HEK293 (cell line): Measurements from ENCODE around the gene ZSWIM2.

Experiments
- BCL6B ChIP-seq: fragments of 450-650 bp; formaldehyde crosslinking; IDR thresholded peaks from 2 replicates; pipeline ENCODE4 v1.5.1; 2017; ENCODE audit warnings: missing biosample characterization, missing genetic modification characterization
- OVOL3 ChIP-seq: fragments of 450-650 bp; formaldehyde crosslinking; IDR thresholded peaks from 2 replicates; pipeline ENCODE4 v1.5.1; 2016; ENCODE audit warnings: missing biosample characterization, missing genetic modification characterization
- PRDM4 ChIP-seq: fragments of 450-650 bp; formaldehyde crosslinking; IDR thresholded peaks from 2 replicates; pipeline ENCODE4 v1.5.1; 2017; ENCODE audit warnings: missing biosample characterization, missing genetic modification characterization
- SP2 ChIP-seq: fragments of 450-650 bp; formaldehyde crosslinking; IDR thresholded peaks from 2 replicates; pipeline ENCODE4 v1.5.1; 2016; ENCODE audit warnings: missing biosample characterization, missing genetic modification characterization
- ZBTB11 ChIP-seq: fragments of 450-650 bp; formaldehyde crosslinking; conservative IDR thresholded peaks from 2 replicates; pipeline ENCODE4 v1.5.1; 2016; ENCODE audit warnings: low read depth, missing biosample characterization, missing genetic modification characterization
- ZNF121 ChIP-seq: fragments of 450-650 bp; formaldehyde crosslinking; IDR thresholded peaks from 2 replicates; pipeline ENCODE4 v1.5.1; 2016; ENCODE audit warnings: missing biosample characterization, missing genetic modification characterization
- ZNF214 ChIP-seq: fragments of 450-650 bp; formaldehyde crosslinking; IDR thresholded peaks from 2 replicates; pipeline ENCODE4 v1.5.1; 2017; ENCODE audit warnings: missing biosample characterization, mild to moderate bottlenecking, missing genetic modification characterization, borderline replicate concordance
- ZNF266 ChIP-seq: fragments of 450-650 bp; formaldehyde crosslinking; IDR thresholded peaks from 2 replicates; pipeline ENCODE4 v1.5.1; 2016; ENCODE audit warnings: missing biosample characterization, missing genetic modification characterization, low read depth
- ZNF280C ChIP-seq: fragments of 450-650 bp; formaldehyde crosslinking; IDR thresholded peaks from 2 replicates; pipeline ENCODE4 v1.5.1; 2016; ENCODE audit warnings: missing biosample characterization, missing genetic modification characterization
- ZNF510 ChIP-seq: fragments of 450-650 bp; formaldehyde crosslinking; IDR thresholded peaks from 2 replicates; pipeline ENCODE4 v1.5.1; 2018; ENCODE audit warnings: mild to moderate bottlenecking, missing genetic modification characterization, missing biosample characterization; ENCODE audit not compliant: insufficient replicate concordance
- ZNF621 ChIP-seq: fragments of 450-650 bp; formaldehyde crosslinking; IDR thresholded peaks from 2 replicates; pipeline ENCODE4 v1.5.1; 2017; ENCODE audit warnings: missing biosample characterization, missing genetic modification characterization
- ZNF660 ChIP-seq: fragments of 450-650 bp; IDR thresholded peaks from 2 replicates; pipeline ENCODE4 v1.5.1; 2018; ENCODE audit warnings: missing biosample characterization, mild to moderate bottlenecking, missing genetic modification characterization
- ZNF747 ChIP-seq: fragments of 450-650 bp; formaldehyde crosslinking; IDR thresholded peaks from 2 replicates; pipeline ENCODE4 v1.5.1; 2016; ENCODE audit warnings: missing biosample characterization, missing genetic modification characterization
- TF ChIP-seq, protein P1 (sequence below): fragments of 450-650 bp; formaldehyde crosslinking; IDR thresholded peaks from 2 replicates; pipeline ENCODE4 v1.5.1; 2016; ENCODE audit warnings: missing biosample characterization, missing genetic modification characterization
- TF ChIP-seq, protein P2 (sequence below): fragments of 450-650 bp; formaldehyde crosslinking; IDR thresholded peaks from 2 replicates; pipeline ENCODE4 v1.5.1; 2016; ENCODE audit warnings: missing biosample characterization, missing genetic modification characterization
- TF ChIP-seq, protein P3 (sequence below): fragments of 450-650 bp; formaldehyde crosslinking; IDR thresholded peaks from 2 replicates; pipeline ENCODE4 v1.5.1; 2016; ENCODE audit warnings: missing biosample characterization, missing genetic modification characterization
- TF ChIP-seq, protein P4 (sequence below): fragments of 450-650 bp; formaldehyde crosslinking; IDR thresholded peaks from 2 replicates; pipeline ENCODE4 v1.5.1; 2016; ENCODE audit warnings: missing biosample characterization, missing genetic modification characterization, borderline replicate concordance

The ZSWIM2 gene

GRCh38 chr2:186848873-186849578, at the start of gene ZSWIM2 (continued):
- TF ChIP-seq ZBTB11 (tag by site-specific recombination) (no peak), SP2 (tag by site-specific recombination) (peak; percentile 49), BCL6B (tag by site-specific recombination) (no peak), PRDM4 (tag by site-specific recombination) (no peak), ZNF280C (no peak), ZNF266 (tag by site-specific recombination) (no peak), ZNF660 (tag by site-specific recombination) (no peak), ZNF510 (tag by site-specific recombination) (no peak), ZNF747 (tag by site-specific recombination) (no peak), ZNF621 (tag by site-specific recombination) (no peak), ZNF214 (tag by site-specific recombination) (no peak), ZNF121 (no peak), OVOL3 (tag by site-specific recombination) (no peak)
- TF ChIP-seq, protein P1, sequence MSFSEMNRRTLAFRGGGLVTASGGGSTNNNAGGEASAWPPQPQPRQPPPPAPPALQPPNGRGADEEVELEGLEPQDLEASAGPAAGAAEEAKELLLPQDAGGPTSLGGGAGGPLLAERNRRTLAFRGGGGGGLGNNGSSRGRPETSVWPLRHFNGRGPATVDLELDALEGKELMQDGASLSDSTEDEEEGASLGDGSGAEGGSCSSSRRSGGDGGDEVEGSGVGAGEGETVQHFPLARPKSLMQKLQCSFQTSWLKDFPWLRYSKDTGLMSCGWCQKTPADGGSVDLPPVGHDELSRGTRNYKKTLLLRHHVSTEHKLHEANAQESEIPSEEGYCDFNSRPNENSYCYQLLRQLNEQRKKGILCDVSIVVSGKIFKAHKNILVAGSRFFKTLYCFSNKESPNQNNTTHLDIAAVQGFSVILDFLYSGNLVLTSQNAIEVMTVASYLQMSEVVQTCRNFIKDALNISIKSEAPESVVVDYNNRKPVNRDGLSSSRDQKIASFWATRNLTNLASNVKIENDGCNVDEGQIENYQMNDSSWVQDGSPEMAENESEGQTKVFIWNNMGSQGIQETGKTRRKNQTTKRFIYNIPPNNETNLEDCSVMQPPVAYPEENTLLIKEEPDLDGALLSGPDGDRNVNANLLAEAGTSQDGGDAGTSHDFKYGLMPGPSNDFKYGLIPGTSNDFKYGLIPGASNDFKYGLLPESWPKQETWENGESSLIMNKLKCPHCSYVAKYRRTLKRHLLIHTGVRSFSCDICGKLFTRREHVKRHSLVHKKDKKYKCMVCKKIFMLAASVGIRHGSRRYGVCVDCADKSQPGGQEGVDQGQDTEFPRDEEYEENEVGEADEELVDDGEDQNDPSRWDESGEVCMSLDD (tag by site-specific recombination), result peak; percentile 48; the same call in 1 of the 2 replicates
- TF ChIP-seq, protein P2, sequence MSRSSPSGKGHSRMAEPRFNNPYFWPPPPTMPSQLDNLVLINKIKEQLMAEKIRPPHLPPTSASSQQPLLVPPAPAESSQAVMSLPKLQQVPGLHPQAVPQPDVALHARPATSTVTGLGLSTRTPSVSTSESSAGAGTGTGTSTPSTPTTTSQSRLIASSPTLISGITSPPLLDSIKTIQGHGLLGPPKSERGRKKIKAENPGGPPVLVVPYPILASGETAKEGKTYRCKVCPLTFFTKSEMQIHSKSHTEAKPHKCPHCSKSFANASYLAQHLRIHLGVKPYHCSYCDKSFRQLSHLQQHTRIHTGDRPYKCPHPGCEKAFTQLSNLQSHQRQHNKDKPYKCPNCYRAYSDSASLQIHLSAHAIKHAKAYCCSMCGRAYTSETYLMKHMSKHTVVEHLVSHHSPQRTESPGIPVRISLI, result no peak
- TF ChIP-seq, protein P3, sequence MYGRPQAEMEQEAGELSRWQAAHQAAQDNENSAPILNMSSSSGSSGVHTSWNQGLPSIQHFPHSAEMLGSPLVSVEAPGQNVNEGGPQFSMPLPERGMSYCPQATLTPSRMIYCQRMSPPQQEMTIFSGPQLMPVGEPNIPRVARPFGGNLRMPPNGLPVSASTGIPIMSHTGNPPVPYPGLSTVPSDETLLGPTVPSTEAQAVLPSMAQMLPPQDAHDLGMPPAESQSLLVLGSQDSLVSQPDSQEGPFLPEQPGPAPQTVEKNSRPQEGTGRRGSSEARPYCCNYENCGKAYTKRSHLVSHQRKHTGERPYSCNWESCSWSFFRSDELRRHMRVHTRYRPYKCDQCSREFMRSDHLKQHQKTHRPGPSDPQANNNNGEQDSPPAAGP (tag by site-specific recombination), result no peak
- TF ChIP-seq, protein P4, sequence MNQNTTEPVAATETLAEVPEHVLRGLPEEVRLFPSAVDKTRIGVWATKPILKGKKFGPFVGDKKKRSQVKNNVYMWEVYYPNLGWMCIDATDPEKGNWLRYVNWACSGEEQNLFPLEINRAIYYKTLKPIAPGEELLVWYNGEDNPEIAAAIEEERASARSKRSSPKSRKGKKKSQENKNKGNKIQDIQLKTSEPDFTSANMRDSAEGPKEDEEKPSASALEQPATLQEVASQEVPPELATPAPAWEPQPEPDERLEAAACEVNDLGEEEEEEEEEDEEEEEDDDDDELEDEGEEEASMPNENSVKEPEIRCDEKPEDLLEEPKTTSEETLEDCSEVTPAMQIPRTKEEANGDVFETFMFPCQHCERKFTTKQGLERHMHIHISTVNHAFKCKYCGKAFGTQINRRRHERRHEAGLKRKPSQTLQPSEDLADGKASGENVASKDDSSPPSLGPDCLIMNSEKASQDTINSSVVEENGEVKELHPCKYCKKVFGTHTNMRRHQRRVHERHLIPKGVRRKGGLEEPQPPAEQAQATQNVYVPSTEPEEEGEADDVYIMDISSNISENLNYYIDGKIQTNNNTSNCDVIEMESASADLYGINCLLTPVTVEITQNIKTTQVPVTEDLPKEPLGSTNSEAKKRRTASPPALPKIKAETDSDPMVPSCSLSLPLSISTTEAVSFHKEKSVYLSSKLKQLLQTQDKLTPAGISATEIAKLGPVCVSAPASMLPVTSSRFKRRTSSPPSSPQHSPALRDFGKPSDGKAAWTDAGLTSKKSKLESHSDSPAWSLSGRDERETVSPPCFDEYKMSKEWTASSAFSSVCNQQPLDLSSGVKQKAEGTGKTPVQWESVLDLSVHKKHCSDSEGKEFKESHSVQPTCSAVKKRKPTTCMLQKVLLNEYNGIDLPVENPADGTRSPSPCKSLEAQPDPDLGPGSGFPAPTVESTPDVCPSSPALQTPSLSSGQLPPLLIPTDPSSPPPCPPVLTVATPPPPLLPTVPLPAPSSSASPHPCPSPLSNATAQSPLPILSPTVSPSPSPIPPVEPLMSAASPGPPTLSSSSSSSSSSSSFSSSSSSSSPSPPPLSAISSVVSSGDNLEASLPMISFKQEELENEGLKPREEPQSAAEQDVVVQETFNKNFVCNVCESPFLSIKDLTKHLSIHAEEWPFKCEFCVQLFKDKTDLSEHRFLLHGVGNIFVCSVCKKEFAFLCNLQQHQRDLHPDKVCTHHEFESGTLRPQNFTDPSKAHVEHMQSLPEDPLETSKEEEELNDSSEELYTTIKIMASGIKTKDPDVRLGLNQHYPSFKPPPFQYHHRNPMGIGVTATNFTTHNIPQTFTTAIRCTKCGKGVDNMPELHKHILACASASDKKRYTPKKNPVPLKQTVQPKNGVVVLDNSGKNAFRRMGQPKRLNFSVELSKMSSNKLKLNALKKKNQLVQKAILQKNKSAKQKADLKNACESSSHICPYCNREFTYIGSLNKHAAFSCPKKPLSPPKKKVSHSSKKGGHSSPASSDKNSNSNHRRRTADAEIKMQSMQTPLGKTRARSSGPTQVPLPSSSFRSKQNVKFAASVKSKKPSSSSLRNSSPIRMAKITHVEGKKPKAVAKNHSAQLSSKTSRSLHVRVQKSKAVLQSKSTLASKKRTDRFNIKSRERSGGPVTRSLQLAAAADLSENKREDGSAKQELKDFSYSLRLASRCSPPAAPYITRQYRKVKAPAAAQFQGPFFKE (tag by site-specific recombination), result no peak
